Colonic mucosa (tissue), 4 donors: ENCODE data around the gene DUSP10. TPM values are rescaled to one million over a fixed set of nuclear protein-coding genes. Genes with fewer than 3 reads are reported as not detected.

Experiments used
- DNase-seq: peaks from one replicate; pipeline ENCODE4 v3.0.0-alpha.2; 2020
- H3K27ac ChIP-seq: fragments of 200-600 bp; one replicate; pipeline ENCODE4 v1.8.0; 2021
- H3K27me3 ChIP-seq: fragments of 200-600 bp; one replicate; pipeline ENCODE4 v1.8.0; 2021
- H3K36me3 ChIP-seq: fragments of 200-600 bp; one replicate; pipeline ENCODE4 v1.8.0; 2021
- H3K4me1 ChIP-seq: fragments of 200-600 bp; one replicate; pipeline ENCODE4 v1.8.0; 2021; ENCODE audit warnings: mild to moderate bottlenecking
- H3K4me3 ChIP-seq: fragments of 200-600 bp; one replicate; pipeline ENCODE4 v1.8.0; 2021
- H3K9ac ChIP-seq, 2 donors: one replicate each; pipeline ENCODE4 v1.7.0; 2013; ENCODE audit warnings: control low read depth in 2 of 2, low read depth in 2 of 2, low read length in 2 of 2
- H3K9me3 ChIP-seq: fragments of 200-600 bp; one replicate; pipeline ENCODE4 v1.8.0; 2021
- intact Hi-C: fragments of 100-400 bp; cut with DNase I; formaldehyde crosslinking; loops from one replicate; pipeline ENCODE4 v1.14.1; 2022
- total RNA-seq, 2 donors: library from RNA; stranded (reverse); fragmentation: NEBNext Ultra II Directional in 1 of 2; extraction: Animal tissue kit (Norgen Biotek cat#: 25700) in 1 of 2; gene quantifications; one replicate each; pipeline ENCODE4 v1.2.1, GENCODE V29; 2021
- TF ChIP-seq, protein P1 (sequence below): fragments of 200-600 bp; IDR thresholded peaks from one replicate; pipeline ENCODE4 v1.8.0; 2022; ENCODE audit warnings: antibody characterized with exemption, mild to moderate bottlenecking
- donor health status: healthy.
- donor health status: DM: no; HTN: no; CAD: no.
- donor health status: DM: no; HTN: no; CAD: no.

Gene DUSP10
- total RNA-seq, 2 donors from 2014 or later, result 2.8 to 8.1 TPM

DNA sequence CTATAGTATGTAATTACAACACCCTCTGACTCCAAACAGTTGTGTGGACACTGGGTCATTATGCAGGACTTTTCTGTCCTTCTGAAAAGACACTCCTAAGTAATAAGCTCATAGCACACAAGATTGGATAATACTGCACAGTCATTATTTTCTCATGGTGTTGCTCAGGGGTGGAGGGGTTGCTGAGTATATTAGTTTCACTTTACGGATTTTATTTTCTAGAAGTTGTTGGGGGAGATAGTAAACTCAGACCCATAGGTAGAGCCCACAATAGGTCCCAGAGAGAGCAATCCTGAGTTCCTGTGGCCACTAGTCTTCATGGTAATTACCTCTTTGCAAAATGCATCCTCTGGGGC is 53.4 kb downstream of the DUSP10 start:
- H3K27ac ChIP-seq, result no peak overlapping the region
- DNase-seq, result no peak

DNA sequence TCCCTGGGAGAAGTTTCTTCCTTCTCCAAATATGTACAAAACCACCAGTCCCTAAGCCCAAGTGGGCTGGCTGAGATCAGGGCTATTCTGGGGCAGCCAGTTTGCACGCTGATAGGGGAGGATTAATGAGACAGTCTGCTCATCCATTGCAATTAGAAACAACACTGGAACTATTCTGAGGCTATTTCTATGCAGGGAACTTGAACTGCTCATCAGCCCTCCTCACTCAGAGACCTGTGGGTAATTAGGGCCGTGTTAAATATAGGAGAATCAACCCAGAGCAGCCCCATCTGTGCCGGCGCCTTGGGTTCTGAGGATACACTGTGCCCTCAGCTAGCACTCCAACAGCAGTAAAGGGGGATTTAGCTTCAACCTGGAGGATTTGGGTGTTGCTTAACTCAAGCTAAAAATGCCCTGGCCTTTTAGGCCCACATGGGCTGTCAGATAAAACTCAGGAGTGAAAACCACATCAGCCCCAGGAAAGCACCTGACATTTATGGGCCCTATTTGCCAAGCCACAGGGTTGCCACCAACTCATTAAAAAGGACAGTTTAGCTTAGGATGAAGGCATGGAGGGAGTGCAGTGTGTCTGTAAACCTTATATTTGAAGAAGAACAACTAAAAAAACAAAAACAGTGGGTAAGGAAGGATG is 53.9 kb downstream of the DUSP10 start:
- Histone ChIP-seq H3K36me3 (no peaks in the 10 kb centered on the region), H3K9ac (no peak overlapping the region), H3K27ac (no peak overlapping the region), H3K4me3 (no peak overlapping the region), H3K27me3 (no peaks in the 10 kb centered on the region), H3K9me3 (no peaks in the 10 kb centered on the region), H3K4me1 (no peaks in the 10 kb centered on the region)
- intact Hi-C loops, result no loop called here
- TF ChIP-seq, protein P1, sequence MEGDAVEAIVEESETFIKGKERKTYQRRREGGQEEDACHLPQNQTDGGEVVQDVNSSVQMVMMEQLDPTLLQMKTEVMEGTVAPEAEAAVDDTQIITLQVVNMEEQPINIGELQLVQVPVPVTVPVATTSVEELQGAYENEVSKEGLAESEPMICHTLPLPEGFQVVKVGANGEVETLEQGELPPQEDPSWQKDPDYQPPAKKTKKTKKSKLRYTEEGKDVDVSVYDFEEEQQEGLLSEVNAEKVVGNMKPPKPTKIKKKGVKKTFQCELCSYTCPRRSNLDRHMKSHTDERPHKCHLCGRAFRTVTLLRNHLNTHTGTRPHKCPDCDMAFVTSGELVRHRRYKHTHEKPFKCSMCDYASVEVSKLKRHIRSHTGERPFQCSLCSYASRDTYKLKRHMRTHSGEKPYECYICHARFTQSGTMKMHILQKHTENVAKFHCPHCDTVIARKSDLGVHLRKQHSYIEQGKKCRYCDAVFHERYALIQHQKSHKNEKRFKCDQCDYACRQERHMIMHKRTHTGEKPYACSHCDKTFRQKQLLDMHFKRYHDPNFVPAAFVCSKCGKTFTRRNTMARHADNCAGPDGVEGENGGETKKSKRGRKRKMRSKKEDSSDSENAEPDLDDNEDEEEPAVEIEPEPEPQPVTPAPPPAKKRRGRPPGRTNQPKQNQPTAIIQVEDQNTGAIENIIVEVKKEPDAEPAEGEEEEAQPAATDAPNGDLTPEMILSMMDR, result no peak
- no peak for DNase-seq

More for the DNA sequence above, 53.4 kb downstream of the DUSP10 start:
- Histone ChIP-seq H3K36me3 (no peaks in the 10 kb centered on the region), H3K9me3 (no peaks in the 10 kb centered on the region), H3K9ac (no peak overlapping the region), H3K4me3 (no peak overlapping the region), H3K4me1 (no peaks in the 10 kb centered on the region), H3K27me3 (no peaks in the 10 kb centered on the region)
- intact Hi-C loops, result no loop called here
- TF ChIP-seq, protein P1, result no peak

DNA sequence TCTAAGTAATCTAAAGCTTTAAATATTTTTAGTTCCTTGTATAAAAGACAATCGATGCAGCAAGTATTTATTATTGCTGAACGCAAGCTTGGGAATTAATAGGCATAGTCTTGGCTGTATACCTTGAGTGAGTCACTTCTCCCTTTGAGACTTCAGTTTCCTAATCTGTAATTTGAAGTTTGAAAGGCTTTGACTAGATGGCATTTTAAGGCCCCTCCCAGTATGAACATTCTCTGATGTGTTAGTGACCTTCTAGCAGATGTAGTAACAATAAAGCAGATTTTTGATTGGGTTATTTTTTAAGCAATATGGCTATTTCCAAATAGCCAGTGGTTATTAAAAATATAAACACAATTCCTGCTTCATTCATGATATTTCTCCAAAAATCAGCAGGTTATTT is 58.2 kb downstream of the DUSP10 start:
- no peaks in the 10 kb centered on the region for H3K27me3 ChIP-seq
- no peaks in the 10 kb centered on the region for H3K9me3 ChIP-seq
- H3K36me3 ChIP-seq, result no peaks in the 10 kb centered on the region
- no peak overlapping the region for H3K4me3 ChIP-seq
- H3K27ac ChIP-seq, result no peak overlapping the region
- H3K9ac ChIP-seq, result no peak overlapping the region
- DNase-seq, result no peak
- H3K4me1 ChIP-seq, result no peaks in the 10 kb centered on the region
- TF ChIP-seq, protein P1, result no peak
- intact Hi-C loops, result no loop called here

DNA sequence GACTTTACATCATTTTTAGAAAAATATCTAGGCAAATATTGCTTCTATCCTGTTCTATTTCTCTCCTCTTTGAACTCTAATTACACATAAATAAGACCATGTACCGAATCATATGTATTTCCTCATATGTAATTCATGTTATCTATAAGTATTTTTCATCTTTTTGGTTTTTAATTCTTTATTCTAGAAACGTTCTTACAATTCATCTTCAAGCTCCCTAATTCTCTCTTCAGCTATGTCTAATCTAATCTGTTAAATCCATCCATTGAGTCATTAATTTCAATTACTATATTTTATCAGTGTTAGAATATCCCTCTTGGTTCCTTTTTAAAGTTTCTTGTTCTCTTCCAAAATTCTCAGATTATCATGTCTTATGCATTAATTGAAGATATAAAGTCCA is 61.8 kb downstream of the DUSP10 start:
- H3K4me1 ChIP-seq, result no peaks in the 10 kb centered on the region
- no peak overlapping the region for H3K9ac ChIP-seq
- no peaks in the 10 kb centered on the region for H3K27me3 ChIP-seq
- no peak overlapping the region for H3K4me3 ChIP-seq
- DNase-seq, result no peak
- intact Hi-C loops, result no loop called here
- no peaks in the 10 kb centered on the region for H3K9me3 ChIP-seq
- no peaks in the 10 kb centered on the region for H3K36me3 ChIP-seq
- TF ChIP-seq, protein P1, result no peak
- no peak overlapping the region for H3K27ac ChIP-seq

DNA sequence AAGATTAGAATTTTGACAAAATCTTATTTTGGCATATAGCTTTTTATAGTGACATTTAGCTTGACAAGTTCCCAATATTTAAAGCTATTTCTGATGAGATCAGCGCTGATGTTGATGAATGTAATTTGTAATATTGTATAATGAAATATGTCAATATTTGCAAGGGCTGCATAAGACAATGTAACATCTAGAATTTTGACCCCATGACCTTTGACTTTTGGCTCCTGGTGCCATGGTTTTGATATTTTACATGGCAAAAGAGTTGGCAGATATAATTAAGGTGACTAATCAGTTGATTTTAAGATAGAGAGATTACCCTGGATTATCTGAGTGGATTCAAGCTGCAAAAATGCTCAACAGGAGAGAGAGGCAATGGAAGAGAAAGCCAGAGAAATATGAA is 63.9 kb downstream of the DUSP10 start:
- H3K9me3 ChIP-seq, result no peaks in the 10 kb centered on the region
- TF ChIP-seq, protein P1, result no peak
- intact Hi-C loops, result no loop called here

More for the DNA sequence above, 63.9 kb downstream of the DUSP10 start:
- no peaks in the 10 kb centered on the region for H3K4me1 ChIP-seq
- no peak overlapping the region for H3K27ac ChIP-seq
- no peaks in the 10 kb centered on the region for H3K36me3 ChIP-seq
- DNase-seq, result no peak
- H3K9ac ChIP-seq, result no peak overlapping the region
- no peak overlapping the region for H3K4me3 ChIP-seq
- no peaks in the 10 kb centered on the region for H3K27me3 ChIP-seq
